Right renal pelvis (tissue), 4 donors: ENCODE results near the gene LRRC10B. TPM values are rescaled to one million over a fixed set of nuclear protein-coding genes. Genes with fewer than 3 reads are reported as not detected.

Experiments used
- DNase-seq, 4 donors: peaks; one replicate each; pipeline ENCODE4 v3.0.0-alpha.2; 2013; ENCODE audit warnings: low read depth in 4 of 4, low spot score in 3 of 4, missing footprints in 1 of 4
- polyA plus RNA-seq, 4 donors: library from polyadenylated mRNA; unstranded; fragments of 120-200 nt; gene quantifications; one replicate each; pipeline ENCODE4 v1.2.1, GENCODE V29; 2013; ENCODE audit not compliant: insufficient read length in 4 of 4

LRRC10B gene
- polyA plus RNA-seq, 4 donors, result 1.0 to 5.3 (median 1.4) TPM

GRCh38 chr11:61507012-61507768, 1.4 kb upstream of the LRRC10B start:
- DNase-seq, result no peak

- peak in 2 of 4 donors; percentile 68 to 73 for DNase-seq
Observed at GRCh38 chr11:61509043-61510029, 787 bp downstream of the LRRC10B start.

- no peak for DNase-seq
Observed at GRCh38 chr11:61510166-61510919, 1.8 kb downstream of the LRRC10B start.

- DNase-seq, result no peak
Observed at GRCh38 chr11:61510974-61511373, 2.4 kb downstream of the LRRC10B start.

- no peak for DNase-seq
Observed at GRCh38 chr11:61511383-61511782, 2.8 kb downstream of the LRRC10B start.

- no peak for DNase-seq
Observed at GRCh38 chr11:61512435-61512834, 3.9 kb downstream of the LRRC10B start.

GRCh38 chr11:61513143-61513765, 4.7 kb downstream of the LRRC10B start:
- DNase-seq, result no peak

- DNase-seq, result no peak
Observed at GRCh38 chr11:61514050-61514917, 5.7 kb downstream of the LRRC10B start.

- DNase-seq, result no peak
Observed at GRCh38 chr11:61515686-61516085, 7.1 kb downstream of the LRRC10B start.

- no peak for DNase-seq
Observed at GRCh38 chr11:61516191-61516590, 7.6 kb downstream of the LRRC10B start.

GRCh38 chr11:61516675-61517572, 8.4 kb downstream of the LRRC10B start:
- no peak for DNase-seq

GRCh38 chr11:61518032-61518795, 9.7 kb downstream of the LRRC10B start:
- no peak for DNase-seq

- DNase-seq, result no peak
Observed at GRCh38 chr11:61522881-61523280, 14.3 kb downstream of the LRRC10B start.

GRCh38 chr11:61524446-61524845, 15.9 kb downstream of the LRRC10B start:
- DNase-seq, result no peak

- DNase-seq, result no peak
Observed at GRCh38 chr11:61524963-61525587, 16.5 kb downstream of the LRRC10B start.

GRCh38 chr11:61526229-61526628, 17.7 kb downstream of the LRRC10B start:
- DNase-seq, result no peak
